ENCODE results near the gene FGD4. TPM values are rescaled to one million over a fixed set of nuclear protein-coding genes. Genes with fewer than 3 reads are reported as not detected.

FGD4 gene
- total RNA-seq, 1 experiment from 2014 or later, result 39.7 TPM

DNA sequence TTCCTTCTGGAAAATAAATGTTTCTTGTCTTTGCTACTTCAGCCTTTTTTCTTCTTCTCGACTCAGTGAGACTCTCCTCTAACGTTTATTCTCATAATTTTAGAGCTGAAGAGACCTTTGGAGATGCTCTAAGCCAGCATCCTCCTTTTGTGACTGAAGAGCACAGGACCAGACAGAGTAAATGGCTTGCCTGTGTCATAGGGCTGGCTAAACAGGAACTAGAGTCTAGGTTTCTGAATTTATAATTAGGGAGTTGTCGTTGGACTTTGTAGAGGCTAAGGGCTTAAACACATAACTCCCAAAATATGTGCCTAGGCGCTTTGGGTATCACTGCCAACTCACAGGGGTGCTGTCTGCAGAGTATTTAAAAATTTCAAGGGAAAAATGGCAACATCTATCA, 98.5 kb downstream of the FGD4 start:
- TF ChIP-seq, protein P1, sequence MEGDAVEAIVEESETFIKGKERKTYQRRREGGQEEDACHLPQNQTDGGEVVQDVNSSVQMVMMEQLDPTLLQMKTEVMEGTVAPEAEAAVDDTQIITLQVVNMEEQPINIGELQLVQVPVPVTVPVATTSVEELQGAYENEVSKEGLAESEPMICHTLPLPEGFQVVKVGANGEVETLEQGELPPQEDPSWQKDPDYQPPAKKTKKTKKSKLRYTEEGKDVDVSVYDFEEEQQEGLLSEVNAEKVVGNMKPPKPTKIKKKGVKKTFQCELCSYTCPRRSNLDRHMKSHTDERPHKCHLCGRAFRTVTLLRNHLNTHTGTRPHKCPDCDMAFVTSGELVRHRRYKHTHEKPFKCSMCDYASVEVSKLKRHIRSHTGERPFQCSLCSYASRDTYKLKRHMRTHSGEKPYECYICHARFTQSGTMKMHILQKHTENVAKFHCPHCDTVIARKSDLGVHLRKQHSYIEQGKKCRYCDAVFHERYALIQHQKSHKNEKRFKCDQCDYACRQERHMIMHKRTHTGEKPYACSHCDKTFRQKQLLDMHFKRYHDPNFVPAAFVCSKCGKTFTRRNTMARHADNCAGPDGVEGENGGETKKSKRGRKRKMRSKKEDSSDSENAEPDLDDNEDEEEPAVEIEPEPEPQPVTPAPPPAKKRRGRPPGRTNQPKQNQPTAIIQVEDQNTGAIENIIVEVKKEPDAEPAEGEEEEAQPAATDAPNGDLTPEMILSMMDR (IDR thresholded peaks at IDR 0.05), result no peak
- TF ChIP-seq, protein P2, sequence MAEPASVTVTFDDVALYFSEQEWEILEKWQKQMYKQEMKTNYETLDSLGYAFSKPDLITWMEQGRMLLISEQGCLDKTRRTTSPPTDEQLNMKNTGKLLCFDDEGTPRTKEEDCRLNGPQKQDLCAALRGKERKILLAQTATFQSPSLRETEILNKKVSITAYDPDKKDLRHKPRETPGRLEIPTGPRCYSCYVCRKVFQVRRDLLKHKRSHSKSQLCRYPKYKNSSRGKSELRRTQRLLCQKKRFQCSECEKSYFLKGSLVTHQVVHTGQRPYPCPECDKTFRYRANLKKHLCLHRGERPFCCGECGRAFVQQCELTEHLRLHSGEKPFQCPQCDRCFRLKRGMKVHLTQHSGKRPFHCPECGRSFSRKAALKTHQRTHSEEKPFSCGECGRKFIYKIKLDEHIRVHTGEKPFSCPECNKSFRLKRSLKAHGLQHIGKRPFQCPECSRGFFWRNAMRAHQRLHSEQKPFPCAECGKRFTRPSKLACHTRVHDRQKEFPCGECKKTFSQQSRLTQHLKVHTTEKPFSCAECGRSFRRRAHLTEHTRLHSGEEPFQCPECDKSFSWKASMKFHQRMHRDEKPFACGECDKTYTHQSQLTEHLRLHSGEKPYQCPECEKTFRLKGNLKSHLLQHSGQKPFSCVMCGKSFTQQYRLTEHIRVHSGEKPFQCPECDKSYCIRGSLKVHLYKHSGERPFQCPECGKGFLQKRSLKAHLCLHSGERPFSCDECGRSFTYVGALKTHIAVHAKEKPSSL (CRISPR knock-in tag; conservative IDR thresholded peaks at IDR 0.05), result no peak
- ChIA-PET POLR2A (no interaction called here), CTCF (no interaction called here)
- Mint-ChIP-seq H3K4me1 (peaks cover 37% of the 10 kb centered on the region), H3K4me3 (no peak overlapping the region), H3K27ac (no peak overlapping the region), H3K27me3 (ENCODE audit: low read depth) (no peaks in the 10 kb centered on the region), H3K9me3 (no peaks in the 10 kb centered on the region), H3K36me3 (no peaks in the 10 kb centered on the region)
- DNase-seq (ENCODE audit: low spot score), result no peak
- no peak for ATAC-seq

DNA sequence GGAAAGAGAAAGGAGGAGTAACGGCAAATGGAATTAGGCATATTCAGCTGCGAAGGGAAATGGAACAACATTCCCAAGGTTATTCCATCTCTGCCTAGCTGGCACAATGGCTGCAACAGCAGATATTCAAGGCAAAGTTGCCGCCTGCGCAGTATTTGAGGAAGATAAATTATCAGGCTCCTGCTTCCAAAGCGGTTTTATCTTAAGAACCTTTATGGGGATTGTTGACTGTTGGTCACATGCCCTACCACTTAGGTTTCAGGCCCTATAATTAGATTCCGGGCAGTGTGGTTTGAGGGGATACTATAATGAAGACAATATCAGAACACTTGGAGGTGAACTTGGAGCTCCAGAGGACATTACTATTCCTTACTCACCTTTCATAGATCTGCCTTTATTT, 99.7 kb downstream of the FGD4 start:
- POLR2A ChIA-PET, result no interaction called here
- no peak for ATAC-seq
- CTCF ChIA-PET, result interaction anchor here (0.6 kb wide), 1 partner anchor 95 kb away, joined by 4 read pairs; no protein-coding TSS in a partner anchor
- Mint-ChIP-seq H3K4me3 (no peak overlapping the region), H3K27me3 (ENCODE audit: low read depth) (no peaks in the 10 kb centered on the region), H3K4me1 (peaks cover 45% of the 10 kb centered on the region), H3K36me3 (no peaks in the 10 kb centered on the region), H3K9me3 (no peaks in the 10 kb centered on the region), H3K27ac (peak overlapping the region; percentile 88)
- DNase-seq (ENCODE audit: low spot score), result no peak
- TF ChIP-seq, protein P3, sequence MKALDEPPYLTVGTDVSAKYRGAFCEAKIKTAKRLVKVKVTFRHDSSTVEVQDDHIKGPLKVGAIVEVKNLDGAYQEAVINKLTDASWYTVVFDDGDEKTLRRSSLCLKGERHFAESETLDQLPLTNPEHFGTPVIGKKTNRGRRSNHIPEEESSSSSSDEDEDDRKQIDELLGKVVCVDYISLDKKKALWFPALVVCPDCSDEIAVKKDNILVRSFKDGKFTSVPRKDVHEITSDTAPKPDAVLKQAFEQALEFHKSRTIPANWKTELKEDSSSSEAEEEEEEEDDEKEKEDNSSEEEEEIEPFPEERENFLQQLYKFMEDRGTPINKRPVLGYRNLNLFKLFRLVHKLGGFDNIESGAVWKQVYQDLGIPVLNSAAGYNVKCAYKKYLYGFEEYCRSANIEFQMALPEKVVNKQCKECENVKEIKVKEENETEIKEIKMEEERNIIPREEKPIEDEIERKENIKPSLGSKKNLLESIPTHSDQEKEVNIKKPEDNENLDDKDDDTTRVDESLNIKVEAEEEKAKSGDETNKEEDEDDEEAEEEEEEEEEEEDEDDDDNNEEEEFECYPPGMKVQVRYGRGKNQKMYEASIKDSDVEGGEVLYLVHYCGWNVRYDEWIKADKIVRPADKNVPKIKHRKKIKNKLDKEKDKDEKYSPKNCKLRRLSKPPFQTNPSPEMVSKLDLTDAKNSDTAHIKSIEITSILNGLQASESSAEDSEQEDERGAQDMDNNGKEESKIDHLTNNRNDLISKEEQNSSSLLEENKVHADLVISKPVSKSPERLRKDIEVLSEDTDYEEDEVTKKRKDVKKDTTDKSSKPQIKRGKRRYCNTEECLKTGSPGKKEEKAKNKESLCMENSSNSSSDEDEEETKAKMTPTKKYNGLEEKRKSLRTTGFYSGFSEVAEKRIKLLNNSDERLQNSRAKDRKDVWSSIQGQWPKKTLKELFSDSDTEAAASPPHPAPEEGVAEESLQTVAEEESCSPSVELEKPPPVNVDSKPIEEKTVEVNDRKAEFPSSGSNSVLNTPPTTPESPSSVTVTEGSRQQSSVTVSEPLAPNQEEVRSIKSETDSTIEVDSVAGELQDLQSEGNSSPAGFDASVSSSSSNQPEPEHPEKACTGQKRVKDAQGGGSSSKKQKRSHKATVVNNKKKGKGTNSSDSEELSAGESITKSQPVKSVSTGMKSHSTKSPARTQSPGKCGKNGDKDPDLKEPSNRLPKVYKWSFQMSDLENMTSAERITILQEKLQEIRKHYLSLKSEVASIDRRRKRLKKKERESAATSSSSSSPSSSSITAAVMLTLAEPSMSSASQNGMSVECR (CRISPR knock-in tag; IDR thresholded peaks at IDR 0.05; ENCODE audit: borderline replicate concordance), result no peak
- TF ChIP-seq, protein P4, sequence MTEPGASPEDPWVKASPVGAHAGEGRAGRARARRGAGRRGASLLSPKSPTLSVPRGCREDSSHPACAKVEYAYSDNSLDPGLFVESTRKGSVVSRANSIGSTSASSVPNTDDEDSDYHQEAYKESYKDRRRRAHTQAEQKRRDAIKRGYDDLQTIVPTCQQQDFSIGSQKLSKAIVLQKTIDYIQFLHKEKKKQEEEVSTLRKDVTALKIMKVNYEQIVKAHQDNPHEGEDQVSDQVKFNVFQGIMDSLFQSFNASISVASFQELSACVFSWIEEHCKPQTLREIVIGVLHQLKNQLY (CRISPR knock-in tag; IDR thresholded peaks at IDR 0.05), result no peak
- no peak for TF ChIP-seq EMX1 (CRISPR knock-in tag; IDR thresholded peaks at IDR 0.05)
- no peak for TF ChIP-seq NR2C2 (CRISPR knock-in tag; IDR thresholded peaks at IDR 0.05)
- TF ChIP-seq, protein P5, sequence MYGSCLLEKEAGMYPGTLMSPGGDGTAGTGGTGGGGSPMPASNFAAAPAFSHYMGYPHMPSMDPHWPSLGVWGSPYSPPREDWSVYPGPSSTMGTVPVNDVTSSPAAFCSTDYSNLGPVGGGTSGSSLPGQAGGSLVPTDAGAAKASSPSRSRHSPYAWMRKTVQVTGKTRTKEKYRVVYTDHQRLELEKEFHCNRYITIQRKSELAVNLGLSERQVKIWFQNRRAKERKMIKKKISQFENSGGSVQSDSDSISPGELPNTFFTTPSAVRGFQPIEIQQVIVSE (CRISPR knock-in tag; IDR thresholded peaks at IDR 0.05; ENCODE audit: borderline replicate concordance), result no peak
- TF ChIP-seq HMGA2 (CRISPR knock-in tag; IDR thresholded peaks at IDR 0.05), result no peak
- no peak for TF ChIP-seq ELF4 (CRISPR knock-in tag; IDR thresholded peaks at IDR 0.05; ENCODE audit: low read depth)
- TF ChIP-seq, protein P6, sequence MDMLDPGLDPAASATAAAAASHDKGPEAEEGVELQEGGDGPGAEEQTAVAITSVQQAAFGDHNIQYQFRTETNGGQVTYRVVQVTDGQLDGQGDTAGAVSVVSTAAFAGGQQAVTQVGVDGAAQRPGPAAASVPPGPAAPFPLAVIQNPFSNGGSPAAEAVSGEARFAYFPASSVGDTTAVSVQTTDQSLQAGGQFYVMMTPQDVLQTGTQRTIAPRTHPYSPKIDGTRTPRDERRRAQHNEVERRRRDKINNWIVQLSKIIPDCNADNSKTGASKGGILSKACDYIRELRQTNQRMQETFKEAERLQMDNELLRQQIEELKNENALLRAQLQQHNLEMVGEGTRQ (CRISPR knock-in tag; IDR thresholded peaks at IDR 0.05), result no peak
- TF ChIP-seq, protein P7, sequence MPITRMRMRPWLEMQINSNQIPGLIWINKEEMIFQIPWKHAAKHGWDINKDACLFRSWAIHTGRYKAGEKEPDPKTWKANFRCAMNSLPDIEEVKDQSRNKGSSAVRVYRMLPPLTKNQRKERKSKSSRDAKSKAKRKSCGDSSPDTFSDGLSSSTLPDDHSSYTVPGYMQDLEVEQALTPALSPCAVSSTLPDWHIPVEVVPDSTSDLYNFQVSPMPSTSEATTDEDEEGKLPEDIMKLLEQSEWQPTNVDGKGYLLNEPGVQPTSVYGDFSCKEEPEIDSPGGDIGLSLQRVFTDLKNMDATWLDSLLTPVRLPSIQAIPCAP (CRISPR knock-in tag; IDR thresholded peaks at IDR 0.05), result no peak
- TF ChIP-seq, protein P8, sequence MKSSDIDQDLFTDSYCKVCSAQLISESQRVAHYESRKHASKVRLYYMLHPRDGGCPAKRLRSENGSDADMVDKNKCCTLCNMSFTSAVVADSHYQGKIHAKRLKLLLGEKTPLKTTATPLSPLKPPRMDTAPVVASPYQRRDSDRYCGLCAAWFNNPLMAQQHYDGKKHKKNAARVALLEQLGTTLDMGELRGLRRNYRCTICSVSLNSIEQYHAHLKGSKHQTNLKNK (CRISPR knock-in tag; IDR thresholded peaks at IDR 0.05), result no peak
- TF ChIP-seq, protein P2 (CRISPR knock-in tag; conservative IDR thresholded peaks at IDR 0.05), result no peak
- TF ChIP-seq ZBTB21 (CRISPR knock-in tag; IDR thresholded peaks at IDR 0.05; ENCODE audit: borderline replicate concordance), result no peak
- TF ChIP-seq RELA (CRISPR knock-in tag; IDR thresholded peaks at IDR 0.05; ENCODE audit: borderline replicate concordance), result no peak
- TF ChIP-seq, protein P9, sequence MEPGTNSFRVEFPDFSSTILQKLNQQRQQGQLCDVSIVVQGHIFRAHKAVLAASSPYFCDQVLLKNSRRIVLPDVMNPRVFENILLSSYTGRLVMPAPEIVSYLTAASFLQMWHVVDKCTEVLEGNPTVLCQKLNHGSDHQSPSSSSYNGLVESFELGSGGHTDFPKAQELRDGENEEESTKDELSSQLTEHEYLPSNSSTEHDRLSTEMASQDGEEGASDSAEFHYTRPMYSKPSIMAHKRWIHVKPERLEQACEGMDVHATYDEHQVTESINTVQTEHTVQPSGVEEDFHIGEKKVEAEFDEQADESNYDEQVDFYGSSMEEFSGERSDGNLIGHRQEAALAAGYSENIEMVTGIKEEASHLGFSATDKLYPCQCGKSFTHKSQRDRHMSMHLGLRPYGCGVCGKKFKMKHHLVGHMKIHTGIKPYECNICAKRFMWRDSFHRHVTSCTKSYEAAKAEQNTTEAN (CRISPR knock-in tag; IDR thresholded peaks at IDR 0.05), result no peak
- TF ChIP-seq, protein P10, sequence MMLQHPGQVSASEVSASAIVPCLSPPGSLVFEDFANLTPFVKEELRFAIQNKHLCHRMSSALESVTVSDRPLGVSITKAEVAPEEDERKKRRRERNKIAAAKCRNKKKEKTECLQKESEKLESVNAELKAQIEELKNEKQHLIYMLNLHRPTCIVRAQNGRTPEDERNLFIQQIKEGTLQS (CRISPR knock-in tag; conservative IDR thresholded peaks at IDR 0.05), result no peak

Data from WTC11 (cell line).